Thyroid gland (tissue), 4 donors: ENCODE measurements around the gene LECT2.

ENCODE experiments used
- CTCF ChIP-seq, 6 experiments: fragments of 200-600 bp in 3 of 6; fragments of 450-650 bp in 3 of 6; sonication (generic) in 3 of 6; IDR thresholded peaks; one replicate each; pipeline ENCODE4 v1.5.1; 2016 to 2019; ENCODE audit warnings: antibody characterized with exemption in 6 of 6, mild to moderate bottlenecking in 2 of 6, inconsistent platforms in 1 of 6, moderate library complexity in 1 of 6
- POLR2A ChIP-seq, 2 donors: fragments of 450-650 bp; IDR thresholded peaks; one replicate each; pipeline ENCODE4 v1.6.1; 2017; ENCODE audit warnings: antibody characterized with exemption in 2 of 2, mild to moderate bottlenecking in 2 of 2, moderate library complexity in 1 of 2

- TF ChIP-seq CTCF (IDR thresholded peaks at IDR 0.05): no peak
- TF ChIP-seq POLR2A (IDR thresholded peaks at IDR 0.05): no peak
Observed at GRCh38 chr5:135973323-135974020, 18.7 kb upstream of the LECT2 start.
